Cardiac fibroblast (primary cell): ENCODE results near the gene LRP6.

Experiments
- DNase-seq, 2 donors: peaks; one replicate each; pipeline versions ENCODE4 v3.0.0 to v3.0.0-alpha.2; 2010; ENCODE audit warnings: low read depth in 2 of 2
- H3K4me3 ChIP-seq, 2 donors: replicated peaks in 1 of 2; 1 replicate in 1 of 2; 2 replicates in 1 of 2; pipeline ENCODE4 v1.5.1; 2011; ENCODE audit warnings: low read depth in 2 of 2, low read length in 2 of 2, mild to moderate bottlenecking in 2 of 2, moderate library complexity in 1 of 2
- CTCF ChIP-seq: IDR thresholded peaks from one replicate; pipeline ENCODE4 v1.5.1; 2011; ENCODE audit warnings: low read depth, mild to moderate bottlenecking, low read length, inconsistent platforms

The LRP6 gene

GRCh38 chr12:12278899-12279298 is 12.1 kb upstream of the LRP6 start:
- H3K4me3 ChIP-seq, result no peak overlapping the region
- DNase-seq, result peak; percentile 45 to 59
- no peak for TF ChIP-seq CTCF

- TF ChIP-seq CTCF, result no peak
- H3K4me3 ChIP-seq, result no peak overlapping the region
- DNase-seq, result no peak
Observed at GRCh38 chr12:12275874-12276273, 9.0 kb upstream of the LRP6 start.

- H3K4me3 ChIP-seq, result no peak overlapping the region
- TF ChIP-seq CTCF, result no peak
- peak in 1 of 2 donors; percentile 55 for DNase-seq
Observed at GRCh38 chr12:12273291-12273957, 6.6 kb upstream of the LRP6 start.

GRCh38 chr12:12272869-12273268 is 6.0 kb upstream of the LRP6 start:
- no peak overlapping the region for H3K4me3 ChIP-seq
- TF ChIP-seq CTCF, result no peak
- DNase-seq, result peak; percentile 22 to 36

- H3K4me3 ChIP-seq, result no peak overlapping the region
- no peak for DNase-seq
- no peak for TF ChIP-seq CTCF
Observed at GRCh38 chr12:12270226-12270625, 3.4 kb upstream of the LRP6 start.

- no peak for DNase-seq
- TF ChIP-seq CTCF, result no peak
- peak overlapping the region; percentile 85 to 98 for H3K4me3 ChIP-seq
Observed at GRCh38 chr12:12267742-12268200, 927 bp upstream of the LRP6 start.
